IMR-90 (cell line): ENCODE results near the gene NCKIPSD. TPM values are rescaled to one million over a fixed set of nuclear protein-coding genes. Genes with fewer than 3 reads are reported as not detected.

ENCODE experiments used
- ATAC-seq: fragments of 200-7000 bp; cut with Tn5 transposase; 2 replicates; pipeline ENCODE4 v1.9.1; 2020; ENCODE audit warnings: low read depth, mild to moderate bottlenecking, moderate library complexity
- BruUV-seq: library from RNA; stranded (reverse); fragments of 400-500 nt; replicated peaks from 2 replicates; lab custom pipeline; 2021; lab: Mats Ljungman, UMichigan
- CTCF ChIA-PET: fragments of 300-600 bp; formaldehyde crosslinking; extraction: SDS; loops from one replicate; lab custom pipeline; 2021; ENCODE audit warnings: antibody characterized with exemption; lab: Yijun Ruan, JAX
- POLR2A ChIA-PET: fragments of 300-600 bp; sonication (Branson Sonifier 250); formaldehyde crosslinking; loops from one replicate; lab custom pipeline; 2022; ENCODE audit warnings: antibody characterized with exemption; ENCODE audit not compliant: unreplicated experiment; lab: Charles Lee
- DNase-seq: peaks from one replicate; pipeline ENCODE4 v3.0.0; 2013
- H2AFZ ChIP-seq: replicated peaks from 2 replicates; pipeline ENCODE3; 2013; ENCODE audit warnings: low read length, mild to moderate bottlenecking; ENCODE audit not compliant: poor library complexity
- H2AK5ac ChIP-seq: 2 replicates; pipeline ENCODE4 v1.6.1; 2013; ENCODE audit warnings: low read depth, low read length, inconsistent platforms
- H2AK9ac ChIP-seq: replicated peaks from 2 replicates; pipeline ENCODE3; 2013; ENCODE audit warnings: mild to moderate bottlenecking, low read depth, low read length, moderate library complexity; ENCODE audit not compliant: poor library complexity
- H2BK120ac ChIP-seq: 2 replicates; pipeline ENCODE4 v1.6.1; 2013; ENCODE audit warnings: low read depth, low read length, inconsistent platforms
- H2BK15ac ChIP-seq: 3 replicates; pipeline ENCODE4 v1.6.1; 2013; ENCODE audit warnings: low read depth, low read length, inconsistent platforms
- H2BK20ac ChIP-seq: 2 replicates; pipeline ENCODE4 v1.6.1; 2013; ENCODE audit warnings: low read depth, mild to moderate bottlenecking, inconsistent platforms, low read length, moderate library complexity
- H2BK5ac ChIP-seq: 2 replicates; pipeline ENCODE4 v1.6.1; 2013; ENCODE audit warnings: mild to moderate bottlenecking, low read depth, low read length, inconsistent platforms; ENCODE audit not compliant: poor library complexity, severe bottlenecking
- H3K14ac ChIP-seq: replicated peaks from 2 replicates; pipeline ENCODE4 v1.6.1; 2013; ENCODE audit warnings: low read depth, low read length, inconsistent platforms
- H3K18ac ChIP-seq: 2 replicates; pipeline ENCODE4 v1.6.1; 2013; ENCODE audit warnings: low read depth, low read length, control low read depth
- H3K23ac ChIP-seq: 2 replicates; pipeline ENCODE4 v1.6.1; 2013; ENCODE audit warnings: low read depth, low read length, inconsistent platforms
- H3K27ac ChIP-seq: 2 replicates; pipeline ENCODE4 v1.5.1; 2013; ENCODE audit warnings: mild to moderate bottlenecking, control low read depth, low read length; ENCODE audit not compliant: insufficient read depth
- H3K27me3 ChIP-seq: 2 replicates; pipeline ENCODE4 v1.6.1; 2013; ENCODE audit warnings: low read length; ENCODE audit not compliant: control insufficient read depth, insufficient read depth
- H3K36me3 ChIP-seq: 2 replicates; pipeline ENCODE4 v1.6.1; 2013; ENCODE audit warnings: low read length, mixed read lengths; ENCODE audit not compliant: control insufficient read depth, insufficient read depth
- H3K4ac ChIP-seq: 2 replicates; pipeline ENCODE4 v1.6.1; 2013; ENCODE audit warnings: low read depth, low read length, inconsistent platforms
- H3K4me1 ChIP-seq: 2 replicates; pipeline ENCODE4 v1.6.1; 2013; ENCODE audit warnings: low read length, mixed read lengths; ENCODE audit not compliant: control insufficient read depth, insufficient read depth
- H3K4me2 ChIP-seq: 2 replicates; pipeline ENCODE4 v1.6.1; 2013; ENCODE audit warnings: low read depth, mild to moderate bottlenecking, control low read depth, low read length, moderate library complexity
- H3K4me3 ChIP-seq: 2 replicates; pipeline ENCODE4 v1.5.1; 2013; ENCODE audit warnings: low read depth, mild to moderate bottlenecking, control low read depth, low read length, moderate library complexity; ENCODE audit not compliant: insufficient read depth
- H3K56ac ChIP-seq: 2 replicates; pipeline ENCODE4 v1.6.1; 2013; ENCODE audit warnings: low read length, inconsistent platforms; ENCODE audit not compliant: insufficient read depth; ENCODE audit errors: extremely low read depth
- H3K79me1 ChIP-seq, 2 experiments: 2 replicates each; pipeline ENCODE4 v1.6.1; 2013; ENCODE audit warnings: low read length in 2 of 2, inconsistent platforms in 1 of 2, low read depth in 1 of 2
- H3K9ac ChIP-seq: 2 replicates; pipeline ENCODE4 v1.6.1; 2013; ENCODE audit warnings: low read depth, low read length, control low read depth
- H3K9me1 ChIP-seq: 2 replicates; pipeline ENCODE4 v1.6.1; 2013; ENCODE audit warnings: low read length, inconsistent platforms; ENCODE audit not compliant: insufficient read depth
- H3K9me3 ChIP-seq: 2 replicates; pipeline ENCODE4 v1.6.1; 2013; ENCODE audit warnings: low read length; ENCODE audit not compliant: control insufficient read depth, insufficient read depth
- H4K20me1 ChIP-seq: 2 replicates; pipeline ENCODE4 v1.6.1; 2013; ENCODE audit warnings: low read length, inconsistent platforms; ENCODE audit not compliant: insufficient read depth
- H4K5ac ChIP-seq: 2 replicates; pipeline ENCODE4 v1.6.1; 2013; ENCODE audit warnings: mild to moderate bottlenecking, low read depth, low read length, control low read depth
- H4K8ac ChIP-seq, 2 experiments: 2 replicates each; pipeline ENCODE4 v1.6.1; 2013; ENCODE audit warnings: low read depth in 2 of 2, low read length in 2 of 2, control low read depth in 1 of 2, inconsistent platforms in 1 of 2
- H4K91ac ChIP-seq: 2 replicates; pipeline ENCODE4 v1.6.1; 2013; ENCODE audit warnings: low read depth, low read length, inconsistent platforms; ENCODE audit not compliant: insufficient read depth
- MAZ ChIP-seq: IDR thresholded peaks from 2 replicates; pipeline ENCODE4 v1.6.1; 2012; ENCODE audit warnings: low read depth, mild to moderate bottlenecking, low read length, improper control_type of control experiment, moderate library complexity, borderline replicate concordance
- RCOR1 ChIP-seq: IDR thresholded peaks from 2 replicates; pipeline ENCODE4 v1.6.1; 2012; ENCODE audit warnings: mild to moderate bottlenecking, low read length, improper control_type of control experiment; ENCODE audit not compliant: insufficient replicate concordance
- SMC3 ChIP-seq: fragments of 150-350 bp; IDR thresholded peaks from 2 replicates; pipeline ENCODE4 v1.6.1; 2016; ENCODE audit warnings: low read depth, mild to moderate bottlenecking, antibody characterized with exemption, low read length, moderate library complexity
- WGBS, 2 experiments: methylation state at CpG; one replicate each; pipeline versions ENCODE4 v1.1.5 to v1.1.7; 2013; ENCODE audit warnings: missing lambda C conversion rate in 2 of 2; ENCODE audit not compliant: insufficient read length in 1 of 2; ENCODE audit errors: extremely low coverage in 2 of 2; 5-methylcytosine and 5-hydroxymethylcytosine counted together
- dilution Hi-C: fragments of 300-500 bp; cut with HindIII; formaldehyde crosslinking; loops from one replicate; pipeline ENCODE4 v1.14.3; 2018; ENCODE audit warnings: low sequenced_read_pairs; ENCODE audit not compliant: unreplicated experiment
- in situ Hi-C: fragments of 300-500 bp; cut with MboI; formaldehyde crosslinking; loops from 3 replicates; pipeline ENCODE4 v1.14.3; 2019; ENCODE audit warnings: low sequenced_read_pairs, inconsistent platforms, mixed read lengths
- intact Hi-C: fragments of 100-400 bp; cut with micrococcal nuclease; formaldehyde crosslinking; loops from 2 replicates; pipeline ENCODE4 v1.10.0; 2022
- polyA plus RNA-seq, 3 experiments: library from polyadenylated mRNA; depleted of rRNA; stranded (reverse); fragments of >200 nt; gene quantifications; 2 replicates each; pipeline ENCODE4 v1.2.3, GENCODE V29; 2012; ENCODE audit warnings: low replicate concordance in 1 of 3
- total RNA-seq: library from RNA; depleted of rRNA; stranded (reverse); fragments of >200 nt; gene quantifications from 2 replicates; pipeline ENCODE4 v1.2.3, GENCODE V29; 2012
- TF ChIP-seq, protein P1 (sequence below): fragments of 150-350 bp; IDR thresholded peaks from 2 replicates; pipeline ENCODE4 v1.6.1; 2017; ENCODE audit warnings: mild to moderate bottlenecking, antibody characterized with exemption, low read length, low read depth
- TF ChIP-seq, protein P2 (sequence below): fragments of 150-350 bp; IDR thresholded peaks from 2 replicates; pipeline ENCODE4 v1.6.1; 2016; ENCODE audit warnings: low read depth, mild to moderate bottlenecking, low read length, moderate library complexity, borderline replicate concordance

NCKIPSD gene
- total and polyA plus RNA-seq, 2 of the 4 experiments (the other 2 are of a cell fraction): 21.0 to 38.3 TPM

DNA sequence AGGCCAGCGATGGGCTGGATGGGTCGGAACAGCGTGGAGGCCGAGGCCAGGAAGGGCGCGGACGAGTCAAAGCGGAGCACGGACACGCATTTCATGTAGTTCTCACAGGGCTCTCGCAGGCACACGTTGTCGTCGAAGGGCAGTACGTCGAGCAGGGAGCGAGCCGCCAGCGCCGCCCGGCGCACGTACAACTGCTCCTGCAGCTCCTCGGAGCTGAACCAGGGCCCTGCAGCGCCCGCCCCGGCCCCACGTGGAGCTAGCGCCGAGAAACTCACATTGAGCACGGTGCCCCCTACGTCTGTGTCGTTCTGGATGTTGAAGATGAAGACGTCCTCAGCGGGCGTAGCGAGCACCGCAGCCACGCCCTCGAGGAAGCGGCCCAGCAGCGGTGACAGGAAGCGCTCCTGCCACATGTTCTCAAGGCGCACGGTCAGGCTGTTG lies 28.9 kb downstream of the NCKIPSD start:
- dilution Hi-C loops: no loop called here
- CTCF ChIA-PET: interaction anchor here (1.0 kb wide), 1 partner anchor 22 kb away, joined by 3 read pairs; no protein-coding TSS in a partner anchor
- intact Hi-C loops: loop anchor here (2.0 kb wide), 1 partner anchor 44 kb away; no protein-coding TSS in a partner anchor

More for the DNA sequence above, 28.9 kb downstream of the NCKIPSD start:
- Histone ChIP-seq H4K8ac (peak overlapping the region; percentile 64 to 70; a peak in 2 of 4 replicates), H3K18ac (no peak overlapping the region), H3K14ac (no peak overlapping the region), H3K4ac (peak overlapping the region; percentile 31; the same call in 1 of the 2 replicates), H3K23ac (no peak overlapping the region), H3K27ac (peak overlapping the region; percentile 17; the same call in 1 of the 2 replicates), H2AK9ac (peak overlapping the region; percentile 11), H3K56ac (no peak overlapping the region), H3K4me3 (no peak overlapping the region), H3K9me1 (no peaks in the 10 kb centered on the region), H3K4me1 (peaks cover 3% of the 10 kb centered on the region; the same call in 1 of the 2 replicates), H3K4me2 (peak overlapping the region; percentile 50; the same call in 1 of the 2 replicates), H3K27me3 (no peaks in the 10 kb centered on the region; the same call in 1 of the 2 replicates), H3K9me3 (no peaks in the 10 kb centered on the region), H4K91ac (peak overlapping the region; percentile 56; the same call in 1 of the 2 replicates), H2AFZ (peak overlapping the region; percentile 97), H2BK120ac (no peak overlapping the region; the same call in 1 of the 2 replicates), H2AK5ac (peak overlapping the region; percentile 70; the same call in 1 of the 2 replicates), H4K20me1 (no peaks in the 10 kb centered on the region), H2BK5ac (no peak overlapping the region), H3K9ac (peak overlapping the region; percentile 39), H3K79me1 (no peaks in the 10 kb centered on the region), H4K5ac (no peak overlapping the region), H2BK15ac (no peak overlapping the region), H3K36me3 (no peaks in the 10 kb centered on the region), H2BK20ac (no peak overlapping the region)
- DNase-seq: no peak
- POLR2A ChIA-PET: no interaction called here
- TF ChIP-seq RCOR1 (no peak), MAZ (no peak), SMC3 (no peak)
- TF ChIP-seq, protein P1, sequence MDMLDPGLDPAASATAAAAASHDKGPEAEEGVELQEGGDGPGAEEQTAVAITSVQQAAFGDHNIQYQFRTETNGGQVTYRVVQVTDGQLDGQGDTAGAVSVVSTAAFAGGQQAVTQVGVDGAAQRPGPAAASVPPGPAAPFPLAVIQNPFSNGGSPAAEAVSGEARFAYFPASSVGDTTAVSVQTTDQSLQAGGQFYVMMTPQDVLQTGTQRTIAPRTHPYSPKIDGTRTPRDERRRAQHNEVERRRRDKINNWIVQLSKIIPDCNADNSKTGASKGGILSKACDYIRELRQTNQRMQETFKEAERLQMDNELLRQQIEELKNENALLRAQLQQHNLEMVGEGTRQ: no peak
- TF ChIP-seq, protein P2, sequence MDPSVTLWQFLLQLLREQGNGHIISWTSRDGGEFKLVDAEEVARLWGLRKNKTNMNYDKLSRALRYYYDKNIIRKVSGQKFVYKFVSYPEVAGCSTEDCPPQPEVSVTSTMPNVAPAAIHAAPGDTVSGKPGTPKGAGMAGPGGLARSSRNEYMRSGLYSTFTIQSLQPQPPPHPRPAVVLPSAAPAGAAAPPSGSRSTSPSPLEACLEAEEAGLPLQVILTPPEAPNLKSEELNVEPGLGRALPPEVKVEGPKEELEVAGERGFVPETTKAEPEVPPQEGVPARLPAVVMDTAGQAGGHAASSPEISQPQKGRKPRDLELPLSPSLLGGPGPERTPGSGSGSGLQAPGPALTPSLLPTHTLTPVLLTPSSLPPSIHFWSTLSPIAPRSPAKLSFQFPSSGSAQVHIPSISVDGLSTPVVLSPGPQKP: no peak
- no peak for ATAC-seq
- BruUV-seq: no TSS peak
- in situ Hi-C loops: no loop called here
- 54% methylated on average over 17 of the region's 45 CpGs; no CpG with 5 or more reads in 1 of the 2 experiments for WGBS, 2 experiments
